HG02981 (cell line): ENCODE measurements around the gene LRRC10B.

Experiments
- ATAC-seq: cut with Tn5 transposase; IDR thresholded peaks from one replicate; pipeline ENCODE4 v1.9.1; 2021; ENCODE audit warnings: mild to moderate bottlenecking, moderate library complexity; ENCODE audit not compliant: unreplicated experiment

The LRRC10B gene

DNA sequence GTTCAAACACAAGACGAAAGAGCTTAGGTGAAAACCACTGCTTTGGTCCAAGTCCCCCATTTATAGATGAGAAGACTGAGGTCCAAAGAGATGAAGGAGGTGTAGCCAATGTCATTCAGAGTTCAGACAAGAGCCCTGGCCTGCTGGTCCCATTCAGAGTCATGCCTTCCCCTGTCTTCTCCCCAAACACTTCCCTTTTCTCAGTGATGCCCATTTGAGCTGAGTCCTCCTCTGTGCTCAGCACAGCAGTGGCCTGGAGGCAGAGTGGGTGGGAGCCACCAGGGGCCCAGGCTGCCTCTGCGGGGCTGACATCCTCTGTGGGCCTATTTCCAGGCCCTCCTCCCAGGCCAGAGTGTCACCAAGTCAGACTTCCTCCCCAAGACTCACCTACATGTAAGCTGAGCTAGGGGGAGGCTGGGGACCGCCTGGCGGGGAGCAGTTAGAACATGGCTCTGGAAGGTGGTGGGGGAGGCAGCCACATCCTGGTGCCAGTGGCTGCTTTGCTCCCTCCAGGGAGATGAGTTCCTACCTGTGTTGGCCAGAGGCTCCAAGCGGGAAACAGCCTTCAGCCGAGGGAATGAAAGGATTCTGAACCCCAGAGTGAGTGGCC lies 22.4 kb upstream of the LRRC10B start:
- no peak for ATAC-seq

DNA sequence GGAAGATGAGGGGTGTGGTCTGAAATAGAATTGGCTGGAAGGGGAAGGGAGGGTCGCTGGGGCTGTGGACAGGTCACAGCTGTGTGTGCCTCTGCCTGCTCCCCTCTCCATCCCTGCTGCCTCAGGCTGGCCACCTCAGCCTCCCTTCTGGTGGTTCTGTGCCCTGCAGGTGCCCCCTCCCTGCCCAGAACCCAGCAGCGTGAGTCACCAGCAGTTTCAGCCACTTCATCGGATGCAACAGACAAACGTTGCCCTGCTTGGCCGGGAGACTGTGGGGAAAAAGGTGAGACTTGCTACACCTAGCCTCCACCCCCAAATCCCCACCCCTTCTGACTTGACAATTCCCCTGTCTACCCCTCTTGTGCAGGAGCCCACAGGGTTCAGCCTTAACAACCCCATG lies 21.8 kb upstream of the LRRC10B start:
- ATAC-seq: no peak

DNA sequence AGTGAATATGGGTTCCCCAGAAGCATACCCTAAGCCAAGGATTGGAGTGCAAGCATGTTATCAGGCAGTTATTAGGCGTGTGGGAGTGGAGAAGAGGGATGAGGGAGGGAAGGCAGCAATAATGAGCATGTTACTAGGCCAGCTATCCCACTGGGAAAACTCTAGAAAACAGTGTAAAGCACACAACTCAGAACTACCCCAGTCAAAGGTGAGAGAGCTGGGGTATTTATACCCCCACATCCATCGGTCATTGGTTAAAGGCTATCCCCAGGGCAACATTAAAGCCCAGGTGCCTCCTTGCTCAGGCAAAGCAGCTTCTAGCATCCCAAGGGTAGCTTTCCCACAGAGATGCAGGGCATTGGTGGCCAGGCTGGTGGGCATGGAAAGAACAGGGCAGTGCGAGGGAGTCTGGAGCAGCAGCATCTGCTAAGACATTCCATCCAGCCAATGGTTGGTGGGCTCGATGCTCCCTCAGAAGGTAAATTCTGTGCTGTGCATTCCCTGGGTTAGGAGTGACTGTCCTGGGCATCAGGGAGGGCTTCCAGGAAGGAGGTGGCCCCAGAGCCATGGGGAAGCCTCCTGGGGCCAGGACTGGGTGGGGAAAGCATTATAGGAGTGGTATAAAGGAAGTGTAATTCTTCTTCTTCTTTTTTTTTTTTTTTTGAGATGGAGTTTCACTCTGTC lies 21.1 kb upstream of the LRRC10B start:
- no peak for ATAC-seq

GRCh38 chr11:61488651-61489291 lies 19.8 kb upstream of the LRRC10B start:
- ATAC-seq: no peak

DNA sequence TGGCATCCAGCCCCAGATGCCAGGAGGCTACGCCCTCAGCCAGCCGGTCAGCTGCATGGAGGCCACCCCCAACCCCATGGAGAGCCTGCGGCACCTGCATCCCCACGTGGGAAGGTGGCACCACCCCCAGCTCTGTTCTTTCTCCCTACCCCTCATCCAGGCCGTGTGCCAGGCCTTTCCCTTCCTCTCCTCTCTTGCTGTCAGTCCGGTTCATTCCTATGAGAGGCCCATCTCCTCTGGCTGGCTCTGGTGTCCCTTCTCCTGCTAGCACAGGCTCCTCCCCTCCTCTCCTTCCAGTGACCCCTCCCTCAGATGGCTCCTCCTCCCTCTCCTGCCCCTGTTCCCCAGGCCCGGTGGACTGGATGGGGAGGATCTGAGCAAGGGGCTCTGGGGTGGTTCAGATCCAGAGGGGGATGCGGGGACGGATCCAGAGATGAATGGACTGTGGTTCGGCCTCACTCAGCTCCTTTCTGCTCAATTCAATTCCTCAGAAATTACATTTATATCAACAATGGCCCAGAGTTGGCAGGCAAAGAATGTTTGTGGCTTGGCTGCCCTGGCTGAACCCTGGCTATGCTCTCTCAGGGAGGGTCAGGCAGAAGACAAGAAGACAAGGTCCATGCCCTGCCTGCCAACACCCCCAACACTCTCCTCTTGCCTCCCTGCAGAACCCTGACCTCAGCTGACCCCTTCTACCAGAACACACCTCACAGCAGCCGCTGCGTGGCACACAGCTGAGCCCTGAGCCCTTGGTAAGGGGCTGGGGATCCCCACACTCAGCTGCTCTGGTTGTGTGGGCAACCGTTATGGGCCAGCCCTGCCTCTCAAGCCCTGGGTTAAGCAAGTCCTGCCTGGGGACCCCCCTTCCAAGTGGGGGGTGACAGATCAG lies 18.5 kb upstream of the LRRC10B start:
- no peak for ATAC-seq

- no peak for ATAC-seq
These were observed 16.7 kb upstream of the LRRC10B start for GRCh38 chr11:61491736-61492395.

GRCh38 chr11:61494381-61494961 lies 14.1 kb upstream of the LRRC10B start:
- ATAC-seq: no peak

DNA sequence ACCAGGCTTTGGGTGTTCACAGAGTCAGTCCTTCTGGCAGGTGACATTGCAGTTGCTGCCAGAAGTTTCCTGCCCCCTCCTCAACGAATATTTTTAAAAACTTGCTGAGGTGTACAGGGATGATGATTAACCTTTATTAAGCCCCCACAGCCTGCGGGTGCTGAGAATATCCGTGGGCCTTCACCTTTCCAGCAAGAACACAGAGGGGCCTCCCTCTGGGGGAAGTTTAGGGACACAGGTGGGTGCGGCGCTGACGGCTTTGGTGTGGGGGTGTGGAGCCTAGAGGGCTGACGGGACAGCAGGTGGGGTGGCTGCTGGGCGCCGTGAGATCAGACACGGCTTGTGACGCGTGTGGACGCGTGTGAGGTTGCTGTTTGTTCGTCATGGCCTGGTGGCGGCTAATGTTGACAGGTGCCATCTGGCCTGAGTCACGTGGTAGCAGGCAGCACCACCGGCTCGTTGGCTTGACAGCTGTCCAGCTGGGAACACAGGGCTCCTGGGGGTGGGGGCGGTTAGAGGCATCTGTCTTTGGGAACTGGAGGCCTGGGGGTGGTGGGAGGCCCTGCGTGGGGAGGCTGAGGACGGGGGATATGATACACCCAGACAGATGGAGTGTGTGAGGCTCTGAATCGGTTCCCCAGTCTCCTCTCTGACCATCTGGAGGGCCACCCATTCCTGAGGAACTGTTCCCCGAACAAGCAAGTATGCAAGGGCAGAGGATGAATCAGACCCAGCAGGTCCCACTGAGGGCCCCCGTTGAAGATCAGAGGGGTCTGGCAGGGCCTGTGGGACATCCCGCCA lies 12.5 kb upstream of the LRRC10B start:
- no peak for ATAC-seq

DNA sequence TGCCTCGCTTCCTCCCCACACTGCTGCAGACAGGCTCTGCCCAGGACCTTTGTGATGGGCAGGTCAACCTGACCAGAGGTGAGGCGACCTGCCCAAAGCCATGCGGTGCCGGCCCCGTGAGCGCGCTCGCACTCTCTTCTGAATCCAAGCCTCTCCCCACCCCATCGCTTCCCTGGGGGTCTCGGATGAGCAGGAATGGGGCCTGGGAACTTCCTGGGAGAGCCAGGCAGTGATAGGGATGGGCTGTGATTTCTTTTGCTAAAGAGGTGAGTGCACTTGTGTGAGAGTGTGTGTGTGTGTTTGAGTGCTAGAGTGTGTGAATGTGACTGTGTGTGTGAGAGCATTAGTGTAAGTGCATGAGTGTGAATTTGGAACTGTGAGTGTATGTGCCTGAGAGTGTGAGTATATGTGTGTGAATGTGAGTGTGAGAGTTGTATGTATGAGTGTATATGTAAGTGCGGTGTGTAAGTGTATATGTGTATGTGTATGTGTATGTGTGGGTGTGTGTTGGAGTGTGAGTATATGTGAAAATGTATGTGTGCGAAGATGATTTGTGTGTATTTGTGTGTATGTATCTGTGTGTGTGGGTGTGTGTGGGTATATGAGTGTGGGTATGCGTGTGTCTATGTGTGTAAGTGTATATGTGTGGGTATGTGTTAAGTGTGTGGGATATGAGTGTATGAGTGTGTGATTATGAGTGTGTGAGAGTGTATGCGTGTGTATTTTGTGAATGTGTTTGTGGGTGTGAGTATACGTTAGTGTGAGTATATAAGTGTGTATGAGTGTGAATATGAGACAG lies 11.7 kb upstream of the LRRC10B start:
- ATAC-seq: no peak

- no peak for ATAC-seq
These were observed 11.1 kb upstream of the LRRC10B start for GRCh38 chr11:61497473-61497872.

GRCh38 chr11:61497876-61498275 lies 10.7 kb upstream of the LRRC10B start:
- no peak for ATAC-seq

- ATAC-seq: no peak
These were observed 9.7 kb upstream of the LRRC10B start for GRCh38 chr11:61498767-61499341.

DNA sequence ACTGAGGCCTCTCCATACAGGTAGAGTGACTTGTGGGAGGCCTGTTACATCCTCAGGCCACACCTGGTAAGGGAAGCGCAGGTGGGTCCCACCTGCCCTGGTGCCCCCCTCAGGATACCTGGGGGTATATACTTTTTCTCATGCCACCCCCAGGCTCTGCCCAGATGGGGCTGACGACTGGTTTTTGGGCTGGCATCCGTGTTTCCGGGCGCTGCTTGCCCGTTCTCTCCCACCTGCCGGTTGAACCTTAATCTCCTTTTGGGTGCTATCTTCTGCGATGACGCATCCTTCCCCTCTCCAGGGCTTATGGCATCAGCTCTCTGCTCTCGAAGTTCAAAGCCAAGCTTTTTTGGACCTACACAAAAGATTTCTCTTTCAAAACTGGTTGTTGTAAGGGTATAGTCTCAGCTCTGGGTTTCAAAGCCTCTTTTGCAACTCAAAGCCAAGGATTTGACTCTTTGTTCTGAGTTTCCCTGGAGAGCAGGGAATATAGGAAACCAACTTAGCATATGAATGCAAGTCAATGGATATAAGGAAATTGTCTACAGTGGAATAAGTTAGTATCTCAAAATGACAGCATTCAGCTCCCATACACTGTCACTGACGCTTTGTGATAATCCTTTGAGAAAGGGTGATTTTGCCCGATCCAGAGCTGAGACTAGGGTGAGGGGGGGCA lies 8.6 kb upstream of the LRRC10B start:
- ATAC-seq: no peak

- ATAC-seq: no peak
These were observed 6.0 kb upstream of the LRRC10B start for GRCh38 chr11:61502522-61502921.

GRCh38 chr11:61503135-61503770 lies 5.3 kb upstream of the LRRC10B start:
- no peak for ATAC-seq

GRCh38 chr11:61505106-61505505 lies 3.4 kb upstream of the LRRC10B start:
- ATAC-seq: no peak

DNA sequence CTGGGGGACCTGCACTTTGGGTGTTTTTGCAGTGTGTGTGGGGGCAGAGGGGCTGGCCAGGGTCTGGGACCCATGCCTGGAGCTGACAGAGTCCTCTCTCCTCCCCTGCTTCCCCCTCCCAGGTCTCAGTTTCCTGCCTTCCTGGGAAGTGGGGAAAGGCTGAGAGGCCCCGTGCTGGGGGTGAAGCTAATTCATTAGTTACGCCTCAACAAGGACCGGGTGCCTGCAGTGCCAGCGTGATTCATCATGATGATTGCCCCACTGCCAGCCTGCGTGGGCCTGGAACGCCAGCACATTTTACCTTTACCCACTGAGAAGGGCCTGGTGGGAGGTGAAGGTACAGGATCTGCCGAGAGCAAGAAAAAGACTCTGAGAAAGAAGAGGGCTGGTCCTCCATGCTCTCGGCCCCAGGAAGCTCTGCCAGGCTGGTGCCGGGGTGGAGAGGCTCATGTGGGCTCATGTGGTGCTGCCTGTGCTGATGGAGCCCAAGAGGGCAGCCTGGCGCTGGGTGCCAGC lies 2.9 kb upstream of the LRRC10B start:
- no peak for ATAC-seq
